HG03565 (cell line): ENCODE results near the gene PFN3.
"Not testable (repeated sequence)": the region's sequence is repeated elsewhere in the genome, so short reads cannot be mapped to it uniquely, and the experiment has no call there.

Experiments used
- ATAC-seq: cut with Tn5 transposase; IDR thresholded peaks from one replicate; pipeline ENCODE4 v1.9.1; 2021; ENCODE audit warnings: mild to moderate bottlenecking, moderate library complexity; ENCODE audit not compliant: unreplicated experiment

PFN3 gene

DNA sequence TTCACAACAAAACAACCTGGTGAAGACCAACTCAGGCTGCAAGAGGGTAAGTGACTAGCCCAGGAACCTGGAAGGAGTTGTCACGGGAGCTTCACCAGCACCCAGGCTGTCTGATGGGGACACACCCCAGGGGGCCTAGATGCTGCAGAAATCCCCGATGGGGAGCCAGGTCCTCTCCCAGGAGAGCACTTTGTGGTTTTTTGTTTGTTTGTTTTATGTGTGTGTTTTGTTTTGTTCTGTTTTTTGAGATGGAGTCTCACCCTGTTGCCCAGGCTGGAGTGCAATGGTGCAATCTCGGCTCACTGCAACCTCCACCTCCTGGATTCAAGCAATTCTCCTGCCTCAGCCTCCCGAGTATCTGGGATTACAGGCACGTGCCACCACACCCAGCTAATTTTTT is 24.9 kb downstream of the PFN3 start:
- not testable (repeated sequence) for ATAC-seq

DNA sequence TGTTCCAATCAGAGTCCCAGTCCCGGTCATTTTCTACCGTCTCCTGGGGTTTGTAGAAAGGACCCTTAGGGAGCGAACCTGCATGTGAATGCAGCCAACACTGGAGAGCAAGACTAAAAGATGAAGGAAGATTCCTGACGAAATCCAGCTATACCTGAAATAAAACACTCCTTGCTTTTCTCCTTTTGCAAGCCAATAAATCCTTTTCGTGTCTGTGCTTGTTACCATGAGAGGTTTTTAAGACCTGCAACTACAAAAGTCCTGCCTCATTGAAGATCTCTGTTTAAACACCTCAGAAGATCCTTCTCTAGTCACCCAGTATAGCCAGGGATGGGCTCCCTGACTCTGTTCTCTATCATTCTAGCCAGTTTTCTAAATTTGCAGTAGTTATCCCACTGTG is 26.2 kb downstream of the PFN3 start:
- ATAC-seq: no peak

DNA sequence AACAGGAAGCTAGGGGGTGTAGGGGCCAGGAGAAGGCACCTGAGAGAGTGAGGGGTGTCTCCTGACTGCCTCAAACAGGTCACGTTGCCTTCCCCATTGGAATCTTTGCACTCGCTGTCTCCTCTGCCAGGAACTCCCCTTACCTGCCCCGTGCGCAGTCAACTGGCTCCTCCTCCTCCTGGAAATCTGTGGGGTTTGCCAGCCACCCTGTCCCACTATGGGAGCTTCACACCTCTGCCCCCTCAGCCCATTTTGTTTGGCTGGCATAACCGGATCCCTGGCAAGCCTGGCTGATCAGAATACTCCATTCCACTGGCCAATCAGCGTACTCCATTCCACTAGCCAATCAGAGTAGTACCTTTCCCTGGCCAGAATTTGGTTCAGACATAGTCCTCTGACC is 26.7 kb downstream of the PFN3 start:
- no peak for ATAC-seq

DNA sequence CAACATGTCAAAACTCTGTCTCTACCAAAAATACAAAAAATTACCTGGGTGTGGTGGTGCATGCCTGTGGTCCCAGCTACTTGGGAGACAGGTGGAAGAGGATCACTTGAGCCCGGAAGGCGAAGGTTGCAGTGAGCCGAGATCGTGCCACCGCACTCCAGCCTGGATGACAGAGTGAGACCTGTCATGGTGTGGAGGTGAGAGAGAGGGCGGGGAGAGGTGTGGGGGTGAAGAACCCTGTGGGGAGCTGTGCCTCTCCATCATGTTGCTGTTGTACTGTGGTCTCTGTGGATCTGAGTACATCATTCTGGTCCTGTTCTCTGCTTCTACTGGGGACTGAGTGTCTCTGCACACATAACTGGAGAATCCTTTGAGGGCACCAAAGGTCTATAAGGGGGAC is 27.6 kb downstream of the PFN3 start:
- no peak for ATAC-seq

DNA sequence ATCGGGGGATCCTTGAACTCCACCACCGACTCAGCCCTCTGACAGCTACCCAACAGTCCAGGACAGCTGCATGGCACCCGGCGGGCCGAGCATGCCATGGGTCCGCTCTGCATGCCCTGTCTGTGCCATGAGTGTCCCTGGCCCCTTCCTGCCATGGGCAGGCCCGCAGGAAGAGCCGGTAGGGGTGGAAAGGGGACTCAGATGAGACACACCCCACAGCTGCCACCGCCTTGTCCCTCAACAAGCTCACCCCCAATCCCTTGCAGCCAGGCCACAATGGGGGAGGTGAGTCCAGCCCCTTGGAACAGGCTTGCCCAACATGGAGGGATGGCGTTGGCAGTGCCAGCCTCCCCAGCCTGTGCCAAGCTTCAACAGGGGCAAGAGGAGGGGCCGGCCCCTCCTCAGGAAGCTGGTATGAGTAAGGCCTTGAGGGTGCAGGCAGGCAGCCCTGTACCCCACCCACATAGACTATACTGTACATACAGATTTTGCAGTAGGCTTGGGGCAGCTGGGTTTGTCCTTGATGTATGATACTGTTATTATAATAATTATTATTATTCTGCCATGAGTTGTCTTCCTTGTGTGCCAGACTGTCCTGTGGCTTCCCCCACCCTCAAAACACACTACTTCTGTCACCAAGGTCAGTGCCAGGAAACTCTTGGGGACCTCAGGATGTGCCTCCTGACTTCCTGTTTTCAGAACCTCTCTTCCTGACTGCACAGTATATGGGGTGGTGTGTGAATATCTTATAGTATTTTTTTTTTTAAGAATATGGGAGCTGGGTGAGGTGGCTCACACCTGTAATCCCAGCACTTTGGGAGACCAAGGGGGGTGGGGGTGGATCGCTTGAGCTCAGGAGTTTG is 28.2 kb downstream of the PFN3 start:
- no peak for ATAC-seq

DNA sequence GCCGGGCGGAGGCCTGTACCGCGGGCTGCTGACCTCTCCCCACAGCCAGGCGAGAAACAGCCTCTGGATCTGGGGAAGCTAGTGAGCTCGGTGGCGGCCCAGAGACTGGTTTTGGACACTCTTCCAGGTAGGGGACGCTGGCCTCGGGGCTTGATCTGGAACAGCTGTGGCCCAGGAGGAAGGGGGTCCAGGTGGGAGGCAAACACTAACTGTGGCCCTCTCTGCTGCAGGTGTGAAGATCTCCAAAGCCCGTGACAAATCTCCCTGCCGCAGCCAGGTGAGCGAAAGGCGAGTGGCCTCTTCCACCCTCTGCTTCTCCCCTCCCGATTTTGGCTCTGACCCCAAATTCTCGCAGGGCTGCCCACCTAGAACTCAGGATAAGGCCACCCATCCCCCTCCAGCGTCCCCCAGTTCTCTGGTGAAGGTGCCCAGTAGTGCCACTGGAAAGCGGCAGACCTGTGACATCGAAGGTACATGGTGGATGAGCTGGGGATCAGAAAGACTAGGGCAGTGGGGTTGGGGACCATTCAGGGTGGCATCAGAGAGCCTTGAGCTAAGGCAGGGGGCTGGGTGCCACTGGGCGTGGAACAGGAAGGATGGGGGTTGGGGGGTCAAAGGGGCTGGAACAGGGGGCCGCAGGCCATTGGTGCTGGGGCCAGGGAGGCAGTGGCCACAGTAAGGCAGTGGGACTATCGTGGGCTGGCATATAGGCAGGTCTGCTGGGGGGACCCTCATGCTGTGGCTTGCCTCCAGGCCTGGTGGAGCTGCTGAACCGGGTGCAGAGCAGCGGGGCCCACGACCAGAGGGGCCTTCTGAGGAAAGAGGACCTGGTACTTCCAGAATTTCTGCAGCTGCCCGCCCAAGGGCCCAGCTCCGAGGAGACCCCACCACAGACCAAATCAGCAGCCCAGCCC is 29.1 kb downstream of the PFN3 start:
- no peak for ATAC-seq

DNA sequence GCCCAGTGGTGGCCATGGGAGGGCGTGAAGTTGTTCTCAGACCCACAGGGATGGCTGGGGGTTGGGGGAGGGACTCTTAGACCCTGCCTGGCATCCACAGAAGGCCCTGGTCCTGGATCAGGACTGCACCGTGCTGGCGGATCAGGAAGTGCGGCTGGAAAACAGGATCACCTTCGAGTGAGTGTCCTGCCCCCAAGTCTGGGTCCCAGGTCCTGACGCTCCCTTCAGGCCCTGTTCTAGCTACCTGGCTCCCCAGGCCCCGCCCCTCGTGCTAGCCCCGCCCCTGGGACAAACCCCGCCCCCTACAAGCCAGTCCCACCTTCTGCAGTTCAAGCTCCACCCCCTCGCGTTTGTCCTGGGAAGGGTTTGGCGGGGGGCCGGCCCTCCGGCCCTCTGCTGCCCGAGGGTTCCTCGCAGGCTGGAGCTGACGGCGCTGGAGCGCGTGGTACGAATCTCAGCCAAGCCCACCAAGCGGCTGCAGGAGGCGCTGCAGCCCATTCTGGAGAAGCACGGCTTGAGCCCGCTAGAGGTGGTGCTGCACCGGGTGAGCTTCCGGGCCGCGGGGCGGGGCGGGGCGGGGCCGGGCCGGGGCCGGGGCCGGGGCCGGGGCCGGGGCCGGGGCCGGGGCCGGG is 29.9 kb downstream of the PFN3 start:
- ATAC-seq: peak; percentile 52

DNA sequence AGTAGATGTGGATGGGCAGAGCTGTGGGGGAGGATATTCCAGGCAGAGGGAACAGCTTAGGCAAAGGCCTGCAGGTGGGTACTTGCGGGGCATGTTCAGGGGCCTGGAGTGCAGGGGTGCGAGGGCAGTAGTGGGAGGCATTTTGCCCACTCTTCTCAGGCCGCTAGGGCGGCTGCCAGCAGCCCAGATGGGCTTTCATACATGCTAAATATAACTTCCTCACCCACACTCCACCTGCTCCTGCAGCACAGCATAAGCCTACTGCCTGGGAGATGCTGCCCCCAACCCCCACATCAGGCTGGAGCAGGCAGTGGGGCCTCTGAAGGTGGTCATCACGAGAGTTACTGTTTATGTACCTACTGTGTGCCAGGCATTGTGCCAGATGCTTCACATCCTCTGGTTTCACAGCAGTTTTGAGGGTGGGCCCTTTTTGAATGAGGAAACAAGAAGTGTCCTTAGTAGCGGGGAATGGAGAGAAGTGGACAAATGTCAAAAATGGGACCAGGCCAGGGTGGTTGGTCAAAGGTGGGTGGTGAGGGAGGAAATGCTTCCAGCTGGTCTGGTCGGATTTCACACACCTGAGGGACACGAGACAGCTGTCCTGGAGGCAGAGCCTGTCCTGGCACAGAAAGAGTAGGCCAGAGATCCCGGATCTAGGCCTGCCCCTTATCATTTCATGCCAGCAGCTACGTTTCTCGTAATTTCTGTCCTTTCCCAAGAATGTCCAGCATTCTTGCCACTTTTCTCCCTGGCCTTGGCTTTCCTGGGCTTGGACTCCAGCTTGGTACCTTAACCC is 30.6 kb downstream of the PFN3 start:
- ATAC-seq: no peak

DNA sequence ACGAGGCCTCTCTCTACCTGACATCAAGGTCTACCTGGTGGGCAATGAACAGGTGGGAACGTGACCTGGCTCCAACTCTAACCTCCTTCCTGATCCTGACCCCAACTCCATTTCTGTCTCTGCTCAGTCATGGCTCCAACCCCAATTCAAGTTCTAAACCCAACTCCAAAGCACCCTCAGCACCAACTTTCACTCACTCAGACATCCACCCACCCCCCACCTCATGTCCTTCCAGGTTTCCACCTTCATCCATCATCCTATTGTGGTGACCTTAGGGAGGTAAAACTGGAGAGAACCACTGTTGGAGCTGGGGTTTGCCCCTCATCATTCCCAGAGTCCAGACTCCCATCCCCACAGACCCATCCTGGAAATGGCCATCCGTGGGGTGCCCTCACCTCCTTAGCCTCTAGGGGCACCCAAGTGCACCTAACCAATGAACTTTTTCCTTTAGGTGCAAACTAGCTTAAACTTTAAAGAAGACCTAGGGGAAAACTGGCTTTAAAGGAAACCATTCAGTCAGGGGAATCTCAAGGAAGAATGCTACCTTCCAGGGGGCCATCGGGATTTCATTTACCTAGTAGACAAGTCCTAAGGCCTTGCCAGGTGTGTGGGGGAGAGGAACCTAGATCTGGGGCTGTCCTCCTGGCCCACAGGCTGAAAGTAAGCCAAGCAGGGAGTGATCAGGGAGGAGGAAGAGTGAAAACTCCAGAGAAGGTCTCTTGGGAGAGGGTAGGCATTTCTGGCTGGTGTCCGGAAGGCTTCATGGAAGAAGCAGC is 31.4 kb downstream of the PFN3 start:
- ATAC-seq: no peak

DNA sequence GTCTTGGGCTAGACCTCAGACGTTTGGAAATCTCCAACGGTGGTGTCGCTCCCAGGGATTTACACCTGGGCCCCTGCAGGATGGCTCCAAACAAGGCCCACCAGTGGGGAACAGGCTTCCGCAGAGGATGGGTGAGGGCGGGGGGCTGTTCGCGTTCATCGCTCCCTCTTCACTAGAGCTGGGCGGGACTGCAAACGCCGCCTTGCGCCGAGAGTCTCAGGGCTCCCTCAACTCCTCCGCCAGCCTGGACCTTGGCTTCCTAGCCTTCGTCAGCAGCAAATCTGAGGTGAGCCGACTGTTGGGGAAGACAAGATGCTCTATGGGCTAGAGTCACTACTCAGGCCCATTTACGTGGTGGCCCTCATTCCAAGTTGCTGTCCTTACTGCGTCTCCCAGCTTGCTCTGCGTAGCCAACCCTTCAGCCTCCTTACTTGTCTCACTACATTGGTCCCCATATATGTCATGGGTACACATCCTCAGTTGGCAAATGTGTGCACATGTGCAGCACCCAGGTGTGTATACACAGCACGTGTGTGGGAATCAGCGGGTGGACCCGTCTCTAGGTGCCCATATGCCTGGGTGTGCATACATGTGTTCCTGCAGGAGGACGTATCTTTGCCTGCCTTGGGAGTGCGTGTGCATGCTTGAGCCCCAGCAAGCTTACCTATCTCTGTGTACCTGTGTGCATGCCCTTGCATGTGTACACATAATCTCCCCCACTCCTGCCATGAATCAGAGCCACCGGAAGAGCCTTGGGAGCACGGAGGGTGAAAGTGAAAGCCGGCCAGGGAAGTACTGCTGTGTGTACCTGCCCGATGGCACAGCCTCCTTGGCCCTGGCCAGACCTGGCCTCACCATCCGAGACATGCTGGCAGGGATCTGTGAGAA is 32.2 kb downstream of the PFN3 start:
- no peak for ATAC-seq

DNA sequence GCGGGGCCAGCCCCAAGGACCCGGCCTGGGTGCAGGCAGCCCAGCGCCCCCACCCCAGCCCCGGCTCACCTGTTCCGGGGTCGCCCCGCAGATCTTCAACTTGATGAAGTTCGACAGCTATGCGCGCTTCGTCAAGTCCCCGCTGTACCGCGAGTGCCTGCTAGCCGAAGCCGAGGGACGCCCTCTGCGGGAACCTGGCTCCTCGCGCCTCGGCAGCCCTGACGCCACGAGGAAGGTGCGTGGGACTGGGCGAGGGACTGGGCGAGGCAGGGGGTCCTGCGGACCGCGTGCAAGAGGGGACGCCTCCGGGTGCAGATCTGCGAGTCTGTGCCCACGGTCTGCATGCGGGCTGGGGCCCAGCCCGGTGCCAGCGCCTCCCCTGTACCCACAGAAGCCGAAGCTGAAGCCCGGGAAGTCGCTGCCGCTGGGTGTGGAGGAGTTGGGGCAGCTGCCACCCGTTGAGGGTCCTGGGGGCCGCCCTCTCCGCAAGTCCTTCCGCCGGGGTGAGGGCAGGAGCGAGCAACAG is 33.1 kb downstream of the PFN3 start:
- no peak for ATAC-seq

DNA sequence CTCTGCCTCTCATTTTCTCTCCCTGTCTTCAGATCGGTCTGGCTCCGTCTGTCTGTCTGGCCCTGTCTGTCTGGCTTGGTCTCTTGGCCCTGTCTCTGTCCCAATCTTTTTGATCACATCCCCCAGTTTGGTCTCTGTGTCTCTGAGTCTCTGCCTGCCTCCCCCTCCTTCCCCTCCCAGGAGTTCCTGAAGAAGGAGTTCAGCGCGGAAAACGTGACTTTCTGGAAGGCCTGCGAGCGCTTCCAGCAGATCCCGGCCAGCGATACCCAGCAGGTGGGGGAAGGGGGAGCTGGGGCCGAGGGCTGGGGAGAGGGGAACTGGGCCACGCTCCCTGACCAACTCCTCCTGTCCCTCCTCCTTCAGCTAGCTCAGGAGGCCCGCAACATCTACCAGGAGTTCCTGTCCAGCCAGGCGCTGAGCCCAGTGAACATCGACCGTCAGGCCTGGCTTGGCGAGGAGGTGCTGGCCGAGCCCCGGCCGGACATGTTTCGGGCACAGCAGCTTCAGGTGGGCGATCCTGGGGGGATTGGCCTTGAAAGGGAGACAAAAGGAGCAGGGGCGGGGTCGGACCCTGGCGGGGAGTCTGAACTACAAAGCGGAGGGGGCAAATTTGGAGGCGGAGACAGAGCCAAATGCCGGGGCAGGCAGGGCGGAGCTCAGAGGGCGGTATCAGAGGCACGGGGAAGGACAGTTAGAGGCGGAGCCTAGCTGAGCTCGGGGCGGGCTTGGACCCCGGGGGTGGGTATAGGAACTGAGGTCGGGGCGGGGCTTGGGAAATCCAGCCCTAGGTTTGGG is 33.7 kb downstream of the PFN3 start:
- ATAC-seq: no peak

DNA sequence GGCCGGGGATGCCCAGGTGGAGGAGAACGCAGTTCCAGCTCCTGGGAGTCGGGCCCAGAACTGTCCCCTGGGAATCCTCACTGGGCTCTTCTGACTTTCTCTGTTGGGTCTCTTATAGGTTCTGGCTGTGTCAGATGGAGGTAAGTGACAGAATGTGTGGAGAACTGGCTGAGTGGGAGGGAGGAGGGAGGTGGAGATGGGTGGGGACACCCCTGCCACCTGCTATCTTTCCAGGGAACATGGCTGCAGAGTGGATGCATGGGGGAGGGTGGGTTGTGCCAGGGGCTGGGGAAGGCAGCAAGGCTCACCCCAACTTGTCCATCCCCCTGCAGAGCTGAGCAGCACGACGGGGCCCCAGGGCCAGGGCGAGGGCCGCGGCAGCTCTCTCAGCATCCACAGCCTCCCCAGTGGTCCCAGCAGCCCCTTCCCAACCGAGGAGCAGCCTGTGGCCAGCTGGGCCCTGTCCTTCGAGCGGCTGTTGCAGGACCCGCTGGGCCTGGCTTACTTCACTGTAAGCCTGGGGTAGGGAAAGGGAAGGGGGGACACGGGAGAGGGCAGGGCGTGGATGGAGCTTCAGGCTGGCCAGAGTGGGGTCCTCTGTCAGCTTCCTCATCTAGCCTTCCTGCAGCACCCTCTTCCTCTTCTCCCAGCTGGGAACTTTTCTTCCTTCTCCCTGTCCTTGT is 34.5 kb downstream of the PFN3 start:
- no peak for ATAC-seq

DNA sequence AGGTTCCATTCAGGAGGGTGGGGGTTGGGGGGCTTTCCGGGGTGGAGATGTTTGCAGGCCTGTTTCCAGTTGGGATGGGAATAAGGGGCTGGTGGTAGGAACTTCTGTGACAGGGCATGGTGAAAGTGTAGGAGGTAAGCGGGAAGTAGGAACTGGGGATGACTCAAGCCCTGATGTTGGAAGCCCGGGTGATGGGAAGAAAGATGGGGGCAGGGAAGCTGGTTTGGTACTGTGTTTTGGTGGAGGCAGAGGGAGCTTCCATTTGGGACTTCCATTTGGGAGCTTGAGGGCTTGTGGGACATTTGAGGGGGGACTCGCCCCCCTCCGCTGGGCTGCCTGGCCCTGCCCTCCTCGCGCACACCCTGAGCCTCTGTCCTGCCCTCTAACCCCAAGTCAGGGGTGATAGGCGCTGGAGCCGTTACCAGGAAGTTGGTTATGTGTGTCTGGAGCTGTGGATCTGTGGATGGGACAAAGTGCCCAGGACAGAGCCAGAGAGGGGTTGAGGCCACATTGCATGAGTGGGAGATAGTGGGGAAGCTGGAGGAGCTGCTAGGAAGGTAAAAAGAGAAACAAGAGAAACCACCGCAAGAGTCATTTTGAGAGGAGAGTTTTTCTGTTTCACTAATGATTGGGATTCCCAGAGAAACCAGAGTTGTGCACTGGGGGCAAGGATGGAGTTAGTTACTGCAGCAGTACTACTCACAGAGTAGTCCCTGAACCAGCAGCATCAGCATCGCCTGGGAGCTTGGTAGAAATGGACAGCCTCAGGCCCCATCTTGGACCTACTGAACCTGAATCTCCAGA is 36.1 kb downstream of the PFN3 start:
- ATAC-seq: no peak

DNA sequence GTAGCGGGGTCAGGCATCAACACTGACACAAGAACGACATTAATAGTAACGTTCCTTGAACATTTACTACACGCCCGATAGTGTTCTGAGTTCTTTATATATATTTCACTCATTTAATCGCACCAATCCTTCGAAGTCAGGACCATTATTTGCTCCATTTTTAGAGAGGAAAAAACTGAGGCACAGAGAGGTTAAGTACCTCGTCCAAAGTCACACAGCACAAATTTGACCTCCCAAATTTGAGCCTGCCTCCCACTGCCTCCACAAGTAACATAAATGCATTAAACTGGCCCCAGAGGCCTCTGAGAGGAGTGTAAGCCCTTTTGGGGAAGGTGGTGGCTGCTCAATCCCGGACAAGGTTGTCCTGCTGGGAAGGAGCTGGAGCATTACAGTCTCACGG is 36.9 kb downstream of the PFN3 start:
- no peak for ATAC-seq
